Left cardiac atrium (tissue), 4 donors: ENCODE data around the gene LRP5. TPM values are rescaled to one million over a fixed set of nuclear protein-coding genes. Genes with fewer than 3 reads are reported as not detected.
"Not testable (repeated sequence)": the region's sequence is repeated elsewhere in the genome, so short reads cannot be mapped to it uniquely, and the experiment has no call there.

ENCODE experiments used
- ATAC-seq, 2 donors: fragments of 200-7000 bp; cut with Tn5 transposase; one replicate each; pipeline ENCODE4 v1.9.1; 2020; ENCODE audit warnings: mild to moderate bottlenecking in 2 of 2, moderate library complexity in 2 of 2
- DNase-seq: peaks from one replicate; pipeline ENCODE4 v3.0.0-alpha.2; 2020
- intact Hi-C, 2 donors: fragments of 100-400 bp; cut with DNase I; formaldehyde crosslinking; loops; one replicate each; pipeline versions ENCODE4 v1.14.1 to v1.15.1; 2022 to 2023
- total RNA-seq, 2 donors: library from RNA; stranded (reverse); fragmentation: NEBNext Ultra II Directional; extraction: Animal tissue kit (Norgen Biotek cat#: 25700); gene quantifications; one replicate each; pipeline ENCODE4 v1.2.1, GENCODE V29; 2021
- donor health status: DM: no; HTN: yes; CAD: no.
- donor health status: DM: no; HTN: yes; CAD: no; lungs with severe emphysema.
- donor health status: DM: yes; HTN: yes; CAD: no.
- donor health status: Dilated cardiomyopathy.

The LRP5 gene
- total RNA-seq, 2 donors from 2014 or later = 53.4 to 60.3 TPM

DNA sequence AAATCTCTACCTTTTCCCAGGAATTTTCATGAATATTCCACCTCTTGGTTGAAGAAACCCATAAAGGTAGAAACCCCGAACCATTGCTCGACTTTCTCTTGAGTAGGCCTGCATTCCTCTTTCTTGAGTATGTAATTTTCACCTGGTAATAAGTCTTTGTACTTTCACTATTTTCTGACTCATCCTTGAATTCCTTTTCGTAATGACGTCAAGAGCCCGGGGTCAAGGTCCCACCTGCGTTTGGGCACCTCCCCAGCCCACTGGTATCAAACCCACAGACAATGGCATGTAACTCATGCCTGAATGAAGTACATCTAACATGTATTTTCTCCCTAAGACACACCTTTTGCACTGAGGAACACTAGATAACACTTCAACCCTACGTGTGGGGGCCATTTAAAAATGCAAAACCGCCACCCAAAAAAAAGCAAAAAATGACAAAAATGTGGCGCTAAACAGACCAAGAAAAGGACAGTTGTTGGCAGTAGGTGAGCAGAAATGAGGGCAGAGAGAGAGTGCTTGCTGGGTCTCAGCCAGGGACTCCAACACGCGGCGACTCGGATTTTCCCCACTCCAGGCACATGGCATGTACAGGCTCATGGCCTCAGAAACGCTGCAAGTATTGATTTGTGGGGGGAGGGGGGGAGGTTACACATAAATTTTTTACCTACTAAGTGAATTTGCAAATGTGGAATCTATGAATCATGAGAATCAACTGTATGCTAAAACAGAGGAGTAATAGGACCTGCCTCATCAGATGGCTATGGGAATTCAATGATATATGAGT, 36.5 kb upstream of the LRP5 start:
- no peak for ATAC-seq
- intact Hi-C loops = no loop called here

DNA sequence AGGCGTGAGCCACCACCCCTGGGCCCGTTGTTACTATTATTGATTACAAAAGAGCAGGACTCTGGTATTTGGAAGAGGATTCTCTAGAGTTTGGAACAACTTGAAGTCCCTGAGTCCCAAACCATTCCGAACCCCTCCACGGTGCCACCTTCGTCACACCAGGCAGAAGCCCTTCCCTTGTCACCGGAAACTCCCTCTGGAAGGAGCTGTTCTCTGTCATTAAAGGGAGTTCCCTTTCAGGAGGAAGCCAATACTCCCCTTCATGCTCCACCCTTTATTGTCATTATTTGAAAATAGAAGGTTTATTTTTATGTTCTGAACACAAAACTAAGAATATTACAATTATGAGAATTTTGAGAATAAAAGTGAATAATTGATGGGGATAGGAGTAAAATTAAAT, 35.5 kb upstream of the LRP5 start:
- intact Hi-C loops = no loop called here
- DNase-seq (no peak), ATAC-seq (no peak)

More for the DNA sequence above, 36.5 kb upstream of the LRP5 start:
- no peak for DNase-seq

DNA sequence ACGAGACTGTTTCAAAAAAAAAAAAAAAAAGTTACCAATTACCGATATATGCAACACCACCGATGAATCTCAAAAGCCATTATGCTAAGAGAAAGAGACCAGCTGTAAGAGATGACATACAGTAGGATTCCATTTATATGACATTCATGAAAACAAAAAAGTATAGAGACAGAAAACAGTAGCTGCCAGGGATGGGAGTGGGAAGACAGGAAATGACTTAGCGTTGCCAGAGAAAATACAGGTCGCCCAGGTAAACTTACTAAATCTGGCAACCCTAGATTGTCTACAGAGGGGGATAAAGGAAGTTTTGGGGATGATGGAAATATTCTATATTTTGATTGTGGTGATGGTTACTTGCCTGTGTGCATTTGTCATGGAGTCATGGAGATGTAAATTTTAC, 32.7 kb upstream of the LRP5 start:
- intact Hi-C loops = no loop called here
- ATAC-seq (no peak), DNase-seq (no peak)

DNA sequence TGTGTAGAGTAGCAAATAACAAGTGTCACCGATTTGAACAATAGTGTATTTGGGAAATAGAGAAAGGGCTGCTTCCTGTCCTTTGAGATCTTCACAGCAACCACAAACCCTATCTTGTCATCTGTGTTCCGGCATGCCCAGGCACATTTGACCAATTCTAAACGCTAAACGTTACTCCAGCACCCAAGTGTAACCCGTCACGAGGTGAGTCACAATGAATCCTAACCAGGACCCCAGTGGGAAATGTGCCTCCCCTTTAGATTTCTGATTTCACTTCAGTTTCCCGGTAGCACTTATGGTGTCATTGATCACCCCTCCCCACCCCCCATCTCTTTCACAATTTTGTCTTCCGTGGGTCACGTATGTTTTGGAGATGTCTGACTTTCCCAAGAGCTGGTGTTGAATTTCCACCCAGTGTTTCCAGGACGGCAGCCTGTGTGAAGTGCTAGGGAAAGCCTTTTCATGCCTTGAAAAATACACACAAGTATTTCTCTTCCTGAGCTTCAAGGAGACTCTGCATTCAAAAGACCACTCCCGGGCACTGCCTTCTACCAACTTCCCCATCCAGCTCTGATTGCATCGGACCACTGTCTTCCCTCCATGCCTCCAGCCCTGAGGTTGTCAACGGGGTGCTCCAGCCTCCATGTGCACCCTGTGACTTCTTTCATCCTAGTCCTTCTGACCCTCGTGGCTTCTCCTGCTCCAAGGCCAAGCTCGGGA, 30.1 kb upstream of the LRP5 start:
- ATAC-seq = no peak
- intact Hi-C loops = no loop called here
- DNase-seq = no peak

DNA sequence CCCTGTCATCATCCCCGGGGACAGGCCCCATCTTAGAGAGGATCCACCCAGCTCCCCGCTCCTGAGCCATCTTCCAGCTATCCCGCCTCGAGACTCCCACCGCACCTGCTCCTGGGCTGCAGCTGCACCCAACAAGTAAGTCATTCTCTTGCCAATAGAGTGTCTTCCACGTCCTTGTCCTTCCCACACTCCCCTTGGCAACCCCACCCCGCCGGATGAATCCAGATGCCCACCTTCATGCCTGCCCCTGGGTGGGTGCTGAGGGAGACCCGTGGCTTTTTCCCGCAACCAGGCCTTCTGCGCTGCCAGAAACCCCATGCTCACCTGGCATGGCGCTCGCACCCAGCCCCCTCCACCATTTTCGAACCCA, 29.5 kb upstream of the LRP5 start:
- ATAC-seq = no peak
- intact Hi-C loops = no loop called here
- DNase-seq = no peak

DNA sequence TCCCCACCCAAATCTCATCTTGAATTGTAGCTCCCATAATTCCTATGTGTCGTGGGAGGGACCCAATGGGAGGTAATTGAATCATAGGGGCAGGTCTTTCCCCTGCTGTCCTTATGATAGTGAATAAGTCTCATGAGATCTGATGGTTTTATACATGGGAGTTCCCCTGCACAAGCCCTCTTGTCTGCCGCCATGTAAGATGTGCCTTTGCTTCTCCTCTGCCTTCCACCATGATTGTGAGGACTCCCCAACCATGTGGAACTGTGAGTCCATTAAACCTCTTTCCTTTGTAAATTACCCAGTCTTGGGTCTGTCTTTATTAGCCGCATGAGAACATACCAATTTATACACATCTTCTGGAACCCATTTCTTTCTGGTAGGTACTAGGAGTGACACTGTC, 27.8 kb upstream of the LRP5 start:
- intact Hi-C loops, ATAC-seq, DNase-seq: not testable (repeated sequence)

DNA sequence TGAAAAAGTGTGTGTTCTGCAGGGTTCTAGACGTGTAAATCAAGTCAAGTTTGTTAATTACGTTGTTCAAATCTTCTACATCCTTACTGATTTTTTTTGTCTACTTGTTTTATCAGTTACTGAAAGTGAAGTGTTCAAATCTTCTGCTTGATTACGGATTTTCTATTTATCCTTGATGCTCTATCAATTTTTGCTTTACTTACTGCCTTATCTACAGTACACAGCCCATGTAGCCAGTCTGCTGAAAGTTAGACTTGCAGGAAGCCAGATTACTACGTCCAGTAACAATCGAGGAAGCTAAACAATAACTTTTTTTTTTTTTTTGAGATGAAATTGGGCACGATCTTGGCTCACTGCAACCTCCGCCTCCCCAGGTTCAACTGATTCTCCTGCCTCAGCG, 25.0 kb upstream of the LRP5 start:
- no peak for DNase-seq
- ATAC-seq = no peak
- intact Hi-C loops = no loop called here

DNA sequence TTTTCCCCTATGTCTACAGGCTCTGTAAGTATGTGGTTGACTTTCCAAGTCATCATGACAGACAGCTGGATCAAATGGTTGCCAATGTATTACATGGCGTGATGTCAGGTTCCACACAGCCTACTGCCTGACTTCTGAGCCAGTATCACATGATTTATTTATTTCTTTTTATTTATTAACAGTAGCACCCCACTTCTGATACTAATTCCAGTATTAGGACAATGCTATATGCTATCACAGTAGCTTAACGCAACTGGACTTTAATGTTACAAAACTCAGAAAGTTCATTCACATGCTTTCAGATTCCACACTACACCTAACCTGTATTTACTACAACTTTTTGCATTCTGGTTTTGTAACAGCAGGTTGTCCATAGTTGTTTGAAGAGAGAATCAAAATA, 22.9 kb upstream of the LRP5 start:
- intact Hi-C loops = no loop called here
- ATAC-seq = no peak
- DNase-seq = no peak

DNA sequence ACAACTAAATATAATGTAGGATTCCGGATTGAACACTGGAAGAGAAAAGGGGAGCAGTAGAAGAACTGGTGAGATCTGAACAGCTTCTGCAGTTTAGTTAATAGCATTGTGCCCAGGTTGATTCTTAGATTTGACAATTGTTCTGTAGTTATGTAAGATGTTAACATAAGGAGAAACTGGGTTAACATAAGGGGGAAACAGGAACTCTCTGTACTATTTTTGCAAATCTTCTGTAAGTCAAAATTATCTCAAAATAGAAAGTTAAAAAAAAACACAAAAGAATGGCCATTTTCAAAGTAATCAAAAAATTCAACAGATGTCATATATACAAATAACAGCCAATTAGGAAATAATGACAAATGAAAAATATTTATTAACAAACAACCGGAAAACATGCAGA, 18.7 kb upstream of the LRP5 start:
- ATAC-seq (no peak), DNase-seq (no peak)
- intact Hi-C loops = no loop called here

DNA sequence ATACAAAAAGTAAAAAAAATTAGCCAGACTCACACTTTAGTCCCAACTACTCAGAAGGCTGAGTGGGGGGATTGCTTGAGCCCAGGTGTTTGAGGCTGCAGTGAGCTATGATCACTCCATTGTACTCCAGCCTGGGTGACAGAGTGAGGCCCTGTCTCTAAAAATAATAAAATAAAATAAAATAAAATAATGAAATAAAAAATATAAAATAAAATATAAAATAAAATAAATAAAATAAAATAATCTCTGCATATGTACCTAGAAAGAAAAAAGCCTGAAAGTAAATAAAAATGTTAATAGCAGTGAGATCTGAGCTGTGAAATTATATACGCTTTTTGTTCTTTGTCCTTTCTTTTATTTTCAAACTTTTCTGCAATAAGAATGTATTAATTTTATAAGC, 17.1 kb upstream of the LRP5 start:
- ATAC-seq = no peak
- intact Hi-C loops = loop anchor here in 1 of 2 donors (5.0 kb wide), 1 partner anchor 38 kb away; no protein-coding TSS in a partner anchor
- no peak for DNase-seq

DNA sequence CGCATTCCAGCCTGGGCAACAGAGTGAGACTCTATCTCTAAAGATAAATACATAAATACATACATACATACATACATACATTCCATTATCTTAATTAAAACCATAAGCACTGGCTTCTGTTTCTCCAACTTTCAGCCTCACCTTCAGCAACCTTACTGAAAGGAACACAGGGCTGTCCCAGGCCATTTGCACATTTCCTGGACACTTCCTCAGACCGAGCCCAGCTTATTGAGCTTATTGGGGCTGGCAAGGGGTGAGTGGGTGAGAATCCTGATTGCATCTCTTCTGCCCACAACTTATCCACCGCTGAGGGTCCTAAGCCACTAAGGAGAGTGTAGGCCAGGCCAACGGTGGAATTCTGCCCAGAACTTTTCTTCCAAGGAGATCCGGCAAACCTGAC, 16.5 kb upstream of the LRP5 start:
- DNase-seq = no peak
- no peak for ATAC-seq
- intact Hi-C loops = loop anchor here (2.0 to 5.0 kb wide), 2 partner anchors 39 kb away; no protein-coding TSS in a partner anchor

DNA sequence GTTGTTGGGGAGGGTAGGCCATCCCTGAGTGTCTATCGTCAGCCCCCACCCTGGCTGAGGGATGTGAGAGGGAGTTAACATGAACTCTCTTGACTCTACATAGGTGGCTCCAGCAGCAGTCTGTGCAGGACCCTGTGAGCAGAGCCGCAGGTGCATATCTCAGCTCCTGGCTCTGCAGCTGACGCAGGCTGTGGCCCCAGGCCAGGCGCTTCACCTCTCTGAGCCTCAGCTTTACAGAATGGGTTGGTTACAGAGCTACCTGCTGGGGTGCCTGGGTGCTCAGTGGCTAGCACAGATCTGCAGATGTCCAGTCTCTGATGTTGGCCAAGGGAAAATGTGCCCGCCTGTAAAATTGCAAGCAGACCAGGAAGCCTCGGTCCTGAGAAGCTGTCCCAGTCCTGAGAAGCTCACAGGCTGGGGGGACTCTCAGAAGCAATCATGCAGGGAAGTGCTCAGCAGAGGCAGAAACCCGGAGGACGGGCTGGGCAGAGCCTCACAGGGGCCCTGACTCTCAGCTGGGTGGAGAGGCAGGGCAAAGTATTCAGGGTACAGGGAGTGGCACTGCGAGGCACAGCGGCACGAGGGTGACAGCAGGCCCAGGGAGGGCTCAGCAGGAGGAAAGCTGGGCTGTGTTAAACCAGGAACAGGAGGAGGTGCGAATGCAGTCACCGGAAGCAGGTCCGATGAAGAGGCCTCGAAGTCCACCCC, 15.9 kb upstream of the LRP5 start:
- DNase-seq (no peak), ATAC-seq (no peak)
- intact Hi-C loops = loop anchor here (2.0 to 5.0 kb wide), 2 partner anchors 39 to 40 kb away; no protein-coding TSS in a partner anchor

DNA sequence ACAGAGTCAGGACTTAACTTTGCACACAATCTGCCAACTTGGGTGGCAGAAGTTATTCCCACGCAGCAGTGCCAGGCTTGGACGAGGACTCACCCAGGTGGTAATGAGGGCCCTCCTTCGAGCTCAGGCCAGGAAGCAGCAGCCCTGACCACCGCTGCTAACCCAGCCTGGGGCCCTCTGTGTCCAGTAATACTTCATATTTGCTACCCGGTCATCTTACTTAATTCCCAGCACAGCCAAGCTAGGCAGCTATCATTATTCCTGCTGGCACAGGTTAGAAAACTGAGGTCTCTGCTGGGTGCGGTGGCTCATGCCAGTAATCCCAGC, 15.4 kb upstream of the LRP5 start:
- intact Hi-C loops = loop anchor here (2.0 to 5.0 kb wide), 2 partner anchors 40 kb away; no protein-coding TSS in a partner anchor
- no peak for DNase-seq
- ATAC-seq = no peak

DNA sequence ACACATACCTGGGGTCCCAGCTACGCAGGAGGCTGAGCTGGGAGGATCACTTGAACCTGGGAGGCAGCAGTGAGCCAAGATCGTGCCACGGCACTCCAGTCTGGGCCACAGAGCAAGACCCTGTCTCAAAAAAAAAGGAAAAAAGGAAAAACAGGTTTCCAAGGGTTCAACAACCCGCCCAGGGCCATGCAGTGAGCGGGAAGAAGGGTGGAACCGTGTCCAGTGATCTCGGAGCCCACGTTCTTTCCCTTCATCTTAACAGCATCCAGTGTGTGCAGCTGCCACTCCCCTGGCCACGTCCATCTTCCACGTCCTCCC, 14.9 kb upstream of the LRP5 start:
- no peak for ATAC-seq
- intact Hi-C loops = loop anchor here (2.0 to 5.0 kb wide), 2 partner anchors 40 to 41 kb away; no protein-coding TSS in a partner anchor

DNA sequence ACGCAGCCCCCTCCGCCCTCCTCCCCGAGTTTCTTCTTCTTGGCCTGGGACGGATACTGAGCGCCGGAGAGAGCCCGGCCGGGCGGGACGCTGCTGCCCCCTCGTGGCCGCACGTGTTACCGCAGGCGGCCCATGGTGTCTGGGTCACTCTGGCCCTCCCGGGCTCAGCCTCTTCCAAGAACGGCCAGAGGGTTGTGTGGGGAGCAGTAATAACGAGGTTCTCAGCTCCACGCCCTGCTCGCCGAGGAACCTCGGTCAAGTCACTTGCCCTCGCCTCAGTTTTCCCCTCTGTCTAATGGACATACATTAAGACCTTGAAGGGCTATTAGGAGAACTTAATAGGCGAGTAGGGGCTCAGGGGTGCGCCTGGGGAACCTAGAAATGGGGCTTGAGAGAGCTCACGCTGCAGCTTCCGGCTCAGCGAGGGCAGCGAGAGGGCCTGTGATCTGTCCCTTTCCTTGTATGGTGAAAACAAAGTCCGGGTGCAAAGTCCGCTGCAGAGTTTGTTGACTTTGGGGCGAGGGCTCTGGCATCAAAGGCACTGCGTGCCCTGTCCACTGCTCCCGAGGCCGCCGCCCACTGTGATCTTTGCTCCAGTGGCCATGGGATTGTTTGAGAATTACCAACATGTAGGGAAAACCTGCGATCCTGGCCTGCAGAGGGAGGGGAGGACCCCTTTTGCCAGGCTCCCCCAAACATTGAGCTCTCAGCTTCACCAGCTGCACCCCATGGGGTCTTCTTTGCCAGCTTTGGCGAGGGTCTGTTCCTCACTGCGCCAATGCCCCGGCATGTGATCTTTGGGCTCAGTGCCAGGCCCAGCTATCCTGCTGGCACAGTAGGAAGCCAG, 14.4 kb upstream of the LRP5 start:
- DNase-seq (peak; percentile 83), ATAC-seq (peak; percentile 97 to 98)
- intact Hi-C loops = loop anchor here (2.0 to 5.0 kb wide), 2 partner anchors 41 kb away; no protein-coding TSS in a partner anchor

More for the DNA sequence above, 14.9 kb upstream of the LRP5 start:
- no peak for DNase-seq

DNA sequence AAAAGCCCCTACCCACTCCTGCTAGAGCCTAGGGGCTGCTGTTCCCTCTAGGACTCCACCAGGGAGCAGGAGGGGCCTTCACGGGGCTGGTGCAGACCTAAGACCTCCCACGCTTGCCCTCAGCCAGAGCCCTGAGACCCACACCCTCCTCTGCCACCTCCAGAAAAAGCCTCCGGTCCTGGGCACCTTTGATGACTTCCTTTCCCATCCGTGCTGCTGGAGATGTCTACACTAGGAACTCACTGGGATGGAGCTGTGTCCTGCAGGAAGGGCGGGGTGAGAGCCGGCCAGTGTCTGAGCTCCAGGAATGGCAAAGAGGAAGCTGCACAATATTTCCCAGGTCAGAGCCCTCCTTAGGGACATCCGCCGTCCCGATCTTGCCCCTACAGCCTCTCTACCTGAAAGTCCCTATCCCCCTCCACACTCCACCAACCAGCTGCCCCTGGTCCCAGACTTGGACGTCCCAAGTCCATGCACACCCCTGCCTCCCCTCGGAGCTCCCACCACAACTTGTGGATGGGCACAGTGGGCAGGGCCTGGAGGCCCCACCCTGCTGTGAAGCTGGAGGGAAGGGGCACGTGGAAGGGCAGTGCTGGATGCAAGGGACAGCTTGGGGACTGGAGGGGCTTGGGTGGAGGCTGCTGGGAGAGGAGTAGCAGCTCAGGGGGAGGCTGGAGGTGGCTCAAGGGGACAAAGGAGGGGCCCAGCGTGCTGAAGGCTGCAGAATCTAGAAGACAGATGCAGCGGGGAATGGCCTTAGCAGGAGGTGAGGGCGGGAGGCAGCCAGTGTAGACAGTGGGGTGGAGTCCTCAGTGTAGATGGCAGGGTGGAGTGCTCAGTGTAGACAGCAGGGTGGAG, 13.5 kb upstream of the LRP5 start:
- intact Hi-C loops = loop anchor here in 1 of 2 donors (5.0 kb wide), 1 partner anchor 42 kb away; no protein-coding TSS in a partner anchor
- ATAC-seq (peak in 1 of 2 donors; percentile 25), DNase-seq (no peak)

DNA sequence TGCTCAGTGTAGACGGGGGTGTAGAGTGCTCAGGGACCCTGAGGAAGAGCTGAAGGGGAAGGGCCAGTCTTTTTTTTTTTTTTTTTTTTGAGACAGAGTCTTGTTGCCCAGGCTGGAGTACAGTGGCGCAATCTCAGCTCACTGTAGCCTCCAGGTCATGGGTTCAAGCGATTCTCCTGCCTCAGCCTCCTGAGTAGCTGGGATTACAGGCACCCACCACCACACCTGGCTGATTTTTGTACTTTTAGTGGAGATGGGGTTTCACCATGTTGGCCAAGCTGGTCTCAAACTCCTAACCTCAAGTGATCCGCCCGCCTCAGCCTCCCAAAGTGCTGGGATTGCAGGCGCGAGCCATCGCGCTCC, 12.9 kb upstream of the LRP5 start:
- intact Hi-C loops = loop anchor here in 1 of 2 donors (5.0 kb wide), 1 partner anchor 42 kb away; no protein-coding TSS in a partner anchor
- not testable (repeated sequence) for DNase-seq, ATAC-seq
